Right lobe of liver (tissue), 4 donors: ENCODE measurements around the gene ZNF286A.
"Not testable (repeated sequence)": the region's sequence is repeated elsewhere in the genome, so short reads cannot be mapped to it uniquely, and the experiment has no call there.

Source experiments
- CTCF ChIP-seq, 4 donors: fragments of 200-600 bp in 3 of 4; fragments of 450-650 bp in 1 of 4; IDR thresholded peaks; one replicate each; pipeline versions ENCODE4 v1.5.1 to v1.8.0; 2016 to 2022; ENCODE audit warnings: antibody characterized with exemption in 4 of 4, mild to moderate bottlenecking in 2 of 4
- POLR2A ChIP-seq: fragments of 450-650 bp; IDR thresholded peaks from one replicate; pipeline ENCODE4 v1.6.1; 2017; ENCODE audit warnings: antibody characterized with exemption, mild to moderate bottlenecking
- donor health status: DM: no; HTN: no; CAD: no.
- donor health status: DM: no; HTN: no; CAD: no.
- donor health status: DM: no; HTN: yes; CAD: no.

- TF ChIP-seq POLR2A; CTCF (IDR thresholded peaks at IDR 0.05): not testable (repeated sequence)
Observed at GRCh38 chr17:15674640-15675039, 24.9 kb upstream of the ZNF286A start.
